Activated CD8-positive, alpha-beta memory T cell treated with anti-CD3 and anti-CD28 coated beads for 36 hours (primary cell): Measurements from ENCODE around the gene TPRKB. TPM values are rescaled to one million over a fixed set of nuclear protein-coding genes. Genes with fewer than 3 reads are reported as not detected.
"Not testable (repeated sequence)": the region's sequence is repeated elsewhere in the genome, so short reads cannot be mapped to it uniquely, and the experiment has no call there.

ENCODE experiments used
- CTCF ChIA-PET: fragments of 350-600 bp; sonication (Branson Sonifier 250); formaldehyde crosslinking; loops from one replicate; lab custom pipeline; 2021; ENCODE audit warnings: antibody characterized with exemption; lab: Charles Lee
- POLR2A ChIA-PET: fragments of 350-600 bp; sonication (Branson Sonifier 250); formaldehyde crosslinking; loops from one replicate; lab custom pipeline; 2021; ENCODE audit warnings: antibody characterized with exemption; lab: Charles Lee
- total RNA-seq, 2 experiments: library from RNA; stranded (reverse); gene quantifications; one replicate each; pipeline ENCODE4 v1.2.3, GENCODE V29; 2021

The TPRKB gene
- total RNA-seq, 2 experiments from 2014 or later = 35.5 to 40.3 TPM

- POLR2A ChIA-PET = not testable (repeated sequence)
- CTCF ChIA-PET = interaction anchor here (0.6 kb wide), 1 partner anchor 184 kb away, joined by 3 read pairs; no protein-coding TSS in a partner anchor
Observed at GRCh38 chr2:73702852-73703493, 34.2 kb downstream of the TPRKB start.

GRCh38 chr2:73701968-73702665 lies 35.0 kb downstream of the TPRKB start:
- CTCF ChIA-PET = no interaction called here
- POLR2A ChIA-PET = no interaction called here

DNA sequence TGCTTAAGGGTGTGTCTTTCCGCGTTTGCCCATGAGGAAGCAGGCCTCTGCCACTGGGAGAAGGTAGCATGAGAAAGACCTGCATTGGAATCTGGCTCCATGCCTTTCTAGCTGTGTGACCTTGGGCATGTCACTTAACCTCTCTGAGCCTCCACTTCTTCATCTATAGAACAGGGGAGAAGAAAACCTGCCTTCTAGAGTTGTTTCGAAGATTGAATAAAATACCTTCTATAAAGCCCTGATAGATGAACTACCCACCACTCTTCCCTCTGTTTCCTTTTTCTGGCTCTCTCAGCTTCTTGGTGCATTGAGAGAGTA lies 35.7 kb downstream of the TPRKB start:
- CTCF ChIA-PET, POLR2A ChIA-PET: not testable (repeated sequence)

- ChIA-PET CTCF (no interaction called here), POLR2A (no interaction called here)
Observed at GRCh38 chr2:73700661-73701447, 36.3 kb downstream of the TPRKB start.

DNA sequence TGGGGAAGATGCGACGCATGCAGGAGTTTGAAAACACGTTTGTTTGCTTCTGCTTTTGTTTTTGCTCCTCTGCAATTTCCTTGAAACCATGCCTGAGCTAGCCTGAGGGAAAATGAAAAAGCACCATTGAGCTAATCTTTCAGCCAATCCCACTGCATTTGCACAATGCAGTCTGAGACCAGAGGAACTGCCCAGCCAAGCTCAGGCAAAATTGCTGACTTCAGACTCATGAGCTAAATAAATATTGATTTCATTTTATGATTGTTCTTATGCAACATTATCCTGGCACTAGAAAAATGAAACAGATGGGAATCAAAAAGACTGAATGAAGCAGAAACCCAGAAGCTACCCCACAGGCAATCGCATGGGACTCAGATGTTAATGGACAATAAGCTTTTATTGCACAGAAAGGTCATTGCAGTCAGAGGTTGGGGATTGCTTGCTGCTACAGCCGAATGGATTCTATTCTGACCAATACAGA lies 37.0 kb downstream of the TPRKB start:
- CTCF ChIA-PET = no interaction called here
- POLR2A ChIA-PET = no interaction called here

DNA sequence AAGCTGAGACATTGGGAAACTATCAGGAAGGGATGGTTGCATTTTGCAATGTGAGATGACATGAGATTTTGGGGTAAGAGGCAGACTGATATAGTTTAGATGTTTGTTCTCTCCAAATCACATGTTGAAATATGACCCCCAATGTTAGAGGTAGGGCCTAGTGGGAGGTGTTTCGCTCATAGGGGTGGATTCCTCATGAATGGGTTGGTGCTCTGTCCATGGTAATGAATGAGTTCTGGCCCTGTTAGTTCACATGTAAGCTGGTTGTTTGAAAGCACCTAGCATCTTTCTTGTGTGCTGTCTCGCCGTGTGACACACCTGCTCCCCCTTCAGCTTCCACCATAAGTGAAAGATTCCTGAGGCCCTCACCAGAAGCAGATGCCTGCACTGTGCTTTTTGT lies 37.7 kb downstream of the TPRKB start:
- ChIA-PET POLR2A (no interaction called here), CTCF (no interaction called here)

DNA sequence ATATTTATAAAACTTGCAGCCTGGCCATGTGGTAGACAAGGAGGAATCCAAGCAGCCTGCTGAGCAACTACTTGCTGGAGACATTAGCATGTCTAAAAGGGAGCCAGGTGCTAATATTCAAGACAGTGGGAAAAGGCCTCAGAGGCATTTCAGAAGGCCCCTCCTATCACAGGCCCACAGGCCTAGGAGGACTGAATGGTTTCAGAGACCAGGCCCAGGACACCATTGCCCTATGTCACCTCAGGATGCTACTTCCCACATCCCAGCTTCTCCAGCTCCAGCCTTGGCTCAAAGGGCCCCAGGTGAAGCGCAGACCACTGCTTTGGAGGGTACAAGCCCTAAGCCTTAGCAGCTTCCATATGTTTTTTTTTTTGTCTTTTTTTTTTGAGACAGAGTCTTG lies 39.0 kb downstream of the TPRKB start:
- CTCF ChIA-PET = interaction anchor here (0.9 kb wide), 1 partner anchor 55 kb away, joined by 3 read pairs; no protein-coding TSS in a partner anchor

DNA sequence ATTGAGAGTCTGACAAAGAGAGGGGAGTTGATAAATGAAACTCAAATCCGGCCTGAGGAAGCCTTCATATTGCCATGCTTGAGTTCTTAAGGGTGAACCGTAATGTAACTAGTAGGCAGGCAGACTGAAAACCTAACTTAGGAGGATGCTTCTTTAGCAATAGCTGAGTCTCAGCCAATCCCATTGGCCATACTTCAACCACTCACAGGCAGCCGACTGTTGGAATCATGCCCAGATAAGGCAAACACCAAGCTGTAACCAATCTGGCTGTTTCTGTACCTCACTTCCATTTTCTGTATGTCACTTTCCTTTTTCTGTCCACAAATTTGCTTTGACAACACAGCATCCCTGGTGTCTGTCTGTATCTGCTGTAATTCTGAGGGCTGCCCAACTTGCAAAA lies 39.5 kb downstream of the TPRKB start:
- ChIA-PET POLR2A (no interaction called here), CTCF (interaction anchor here (0.9 kb wide), 1 partner anchor 54 kb away, joined by 3 read pairs; no protein-coding TSS in a partner anchor)

More for the DNA sequence above, 39.0 kb downstream of the TPRKB start:
- POLR2A ChIA-PET = no interaction called here

GRCh38 chr2:73696985-73697384 lies 40.2 kb downstream of the TPRKB start:
- POLR2A ChIA-PET = not testable (repeated sequence)
- CTCF ChIA-PET = interaction anchor here (0.9 kb wide), 1 partner anchor 53 kb away, joined by 3 read pairs; no protein-coding TSS in a partner anchor

GRCh38 chr2:73696521-73696920 lies 40.6 kb downstream of the TPRKB start:
- CTCF ChIA-PET, POLR2A ChIA-PET: not testable (repeated sequence)

DNA sequence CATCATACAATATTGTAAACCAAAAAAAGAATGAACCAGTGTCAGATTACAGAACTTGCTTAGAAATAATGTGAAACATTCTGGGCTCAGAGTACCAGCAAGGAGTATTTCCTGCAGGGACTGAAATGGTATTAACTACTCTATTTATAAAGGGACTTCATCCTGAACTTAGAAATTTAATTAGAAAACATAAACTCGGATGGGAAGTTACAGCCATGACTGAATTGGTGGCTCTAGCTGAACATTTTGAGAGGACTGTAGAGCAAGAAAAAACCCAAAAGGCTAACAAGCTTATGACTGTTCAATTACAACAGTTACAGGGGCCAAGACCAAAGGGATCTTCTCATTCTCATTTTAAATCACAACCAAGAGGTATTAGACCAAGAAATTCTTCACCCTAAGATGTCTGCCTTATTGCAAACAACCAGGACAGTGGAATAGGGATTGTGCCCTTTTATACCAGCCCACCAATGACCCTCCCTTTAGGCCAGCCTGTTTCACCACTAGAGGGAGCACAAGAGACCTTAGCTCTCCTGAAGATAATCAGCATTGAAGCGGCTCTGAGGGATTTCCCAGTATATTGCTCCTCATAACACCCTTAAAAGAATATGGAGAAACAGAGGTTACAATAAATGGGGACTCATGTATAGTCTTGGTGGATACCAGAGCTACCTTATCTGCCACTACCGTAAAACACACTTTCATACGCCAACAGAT lies 46.6 kb downstream of the TPRKB start:
- CTCF ChIA-PET, POLR2A ChIA-PET: not testable (repeated sequence)

DNA sequence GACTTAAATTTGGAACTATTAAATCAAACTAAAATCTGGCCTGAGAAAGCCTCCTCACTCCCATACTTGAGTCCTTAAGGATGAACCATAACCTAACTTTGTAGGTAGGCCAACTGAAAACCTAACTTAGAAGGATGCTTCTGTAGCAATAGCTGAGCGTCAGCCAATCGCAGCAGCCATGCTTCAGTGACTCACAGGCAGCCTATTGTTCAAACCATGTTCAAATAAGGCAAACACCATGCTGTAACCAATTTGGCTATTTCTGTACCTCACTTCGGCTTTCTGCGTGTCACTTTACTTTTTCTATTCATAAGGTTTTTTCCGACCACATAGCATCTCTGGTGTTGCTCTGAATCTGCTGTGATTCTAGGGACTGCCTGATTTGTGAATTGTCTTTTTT lies 48.7 kb downstream of the TPRKB start:
- POLR2A ChIA-PET, CTCF ChIA-PET: not testable (repeated sequence)

DNA sequence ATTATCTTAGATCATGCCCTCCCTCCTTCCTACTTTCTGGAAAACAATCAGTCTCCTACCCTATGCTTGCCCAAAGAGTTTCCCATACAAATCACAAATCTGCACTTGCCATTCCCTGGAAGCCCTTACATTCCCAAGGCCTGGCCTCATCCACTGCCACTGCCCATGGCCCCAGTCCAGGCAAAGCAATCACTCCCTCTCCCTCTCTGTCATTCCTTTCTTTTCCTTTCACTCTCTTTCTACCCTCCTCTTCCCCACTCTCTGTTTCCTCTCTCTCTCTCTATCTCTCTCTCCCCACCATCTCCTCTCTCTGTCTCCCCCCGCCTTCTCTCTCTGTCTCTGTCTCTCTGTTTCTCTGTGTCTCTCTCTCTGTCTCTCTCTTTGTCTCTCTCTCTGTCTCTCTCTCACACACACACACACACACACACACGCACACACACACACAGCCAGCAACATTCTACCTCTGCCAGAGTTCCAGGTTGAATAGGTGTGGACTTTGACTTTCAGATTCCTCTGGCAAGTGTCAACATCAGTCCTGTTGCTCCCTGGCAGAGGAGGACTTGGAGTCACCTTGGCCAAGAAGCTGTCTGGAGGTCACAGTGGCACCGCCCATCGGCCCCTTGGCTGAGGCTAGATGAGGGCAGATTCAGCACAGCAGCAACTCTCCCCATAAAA lies 51.2 kb downstream of the TPRKB start:
- POLR2A ChIA-PET = no interaction called here
- CTCF ChIA-PET = no interaction called here

GRCh38 chr2:73684905-73685304 lies 52.2 kb downstream of the TPRKB start:
- CTCF ChIA-PET, POLR2A ChIA-PET: not testable (repeated sequence)

DNA sequence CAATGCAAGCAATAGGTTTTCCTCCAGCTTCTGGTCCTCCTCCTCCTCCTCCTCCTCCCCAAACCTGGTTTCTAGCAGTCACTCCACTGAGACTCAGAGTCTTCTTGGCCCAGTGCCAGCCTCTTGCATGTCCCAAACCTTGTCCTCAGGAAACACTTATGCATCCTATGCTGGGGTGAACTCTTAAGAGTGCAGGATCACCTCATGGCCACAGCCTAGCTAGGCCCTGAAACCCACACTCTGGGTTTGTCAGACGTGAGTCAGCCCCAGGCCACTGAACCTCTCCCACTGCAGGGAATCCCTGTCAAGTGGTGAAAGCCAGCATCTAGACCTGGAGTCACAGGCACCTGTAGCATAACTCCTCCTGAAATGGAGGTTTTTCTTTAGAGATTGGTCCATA lies 52.8 kb downstream of the TPRKB start:
- CTCF ChIA-PET, POLR2A ChIA-PET: not testable (repeated sequence)

DNA sequence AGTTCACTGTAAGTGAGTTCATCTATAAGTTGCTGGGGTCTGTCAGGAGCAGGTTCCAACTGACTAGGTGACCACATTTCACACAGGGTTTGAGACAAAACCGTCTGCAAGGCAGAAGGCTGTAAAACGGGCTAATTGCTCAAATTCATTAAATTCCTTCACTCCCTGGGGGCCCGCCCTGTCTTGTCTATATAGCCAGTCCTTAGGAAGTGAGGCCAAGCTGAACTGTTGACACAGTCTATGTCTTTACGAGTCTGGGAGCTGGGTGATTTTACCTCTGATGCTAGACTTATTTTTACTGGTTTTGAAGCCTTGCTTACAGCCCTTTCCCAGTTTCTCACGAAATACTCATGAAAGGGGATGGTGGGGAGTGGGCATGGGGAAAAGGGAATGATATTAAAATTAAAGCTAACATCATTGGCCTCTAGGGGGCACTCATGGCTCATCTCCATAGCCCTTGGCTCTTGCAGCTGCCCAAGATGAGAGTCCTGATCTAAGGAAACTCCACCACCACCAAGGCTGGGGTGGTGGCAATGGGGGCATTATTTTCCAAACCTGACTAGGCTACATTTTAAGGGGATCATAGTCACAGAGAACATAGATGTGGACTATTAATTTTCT lies 57.1 kb downstream of the TPRKB start:
- CTCF ChIA-PET = interaction anchor here (1.6 kb wide), 1 partner anchor 15 kb away, joined by 3 read pairs; no protein-coding TSS in a partner anchor
- POLR2A ChIA-PET = not testable (repeated sequence)
